Caco-2 (cell line): ENCODE results near the gene LRCH3. TPM values are rescaled to one million over a fixed set of nuclear protein-coding genes. Genes with fewer than 3 reads are reported as not detected.

ENCODE experiments used
- BruUV-seq: library from RNA; stranded (reverse); fragments of 400-500 nt; replicated peaks from 2 replicates; lab custom pipeline; 2021; lab: Mats Ljungman, UMichigan
- CTCF ChIA-PET: fragments of 300-600 bp; sonication (Branson Sonifier 250); formaldehyde crosslinking; loops from one replicate; lab custom pipeline; 2022; ENCODE audit warnings: antibody characterized with exemption; lab: Charles Lee
- POLR2A ChIA-PET: fragments of 300-600 bp; sonication (Branson Sonifier 250); formaldehyde crosslinking; loops from one replicate; lab custom pipeline; 2022; ENCODE audit warnings: antibody characterized with exemption; lab: Charles Lee
- DNase-seq, 2 experiments: peaks; one replicate each; pipeline versions ENCODE4 v3.0.0 to v3.0.0-alpha.2; 2020 to 2022
- H3K27me3 ChIP-seq: replicated peaks from 2 replicates; pipeline ENCODE4 v1.6.0; 2011; ENCODE audit warnings: low read length; ENCODE audit not compliant: control insufficient read depth, insufficient read depth
- H3K36me3 ChIP-seq: 2 replicates; pipeline ENCODE4 v1.5.1; 2011; ENCODE audit warnings: low read length; ENCODE audit not compliant: control insufficient read depth, insufficient read depth
- H3K4me1 ChIP-seq: fragments of 250-450 bp; sonication (Bioruptor Pico); 2 replicates; pipeline ENCODE4 v1.5.1; 2020; ENCODE audit warnings: mild to moderate bottlenecking
- H3K4me3 ChIP-seq: 2 replicates; pipeline ENCODE4 v1.5.1; 2011; ENCODE audit warnings: low read depth, mild to moderate bottlenecking, control low read depth, low read length
- H3K9me3 ChIP-seq: fragments of 250-450 bp; sonication (Bioruptor Pico); 2 replicates; pipeline ENCODE4 v1.5.1; 2020; ENCODE audit warnings: mild to moderate bottlenecking, moderate library complexity
- H3K27ac Mint-ChIP-seq: one replicate; pipeline ENCODE4 v1.8.0; 2022; ENCODE audit warnings: mixed read lengths; ENCODE audit not compliant: unreplicated experiment
- H3K27me3 Mint-ChIP-seq: one replicate; pipeline ENCODE4 v1.8.0; 2022; ENCODE audit warnings: mixed read lengths; ENCODE audit not compliant: insufficient read depth, unreplicated experiment
- H3K36me3 Mint-ChIP-seq: one replicate; pipeline ENCODE4 v1.8.0; 2022; ENCODE audit warnings: mild to moderate bottlenecking, mixed read lengths; ENCODE audit not compliant: insufficient read depth, unreplicated experiment
- H3K4me1 Mint-ChIP-seq: one replicate; pipeline ENCODE4 v1.8.0; 2022; ENCODE audit warnings: low read depth, mixed read lengths; ENCODE audit not compliant: unreplicated experiment
- H3K4me3 Mint-ChIP-seq: one replicate; pipeline ENCODE4 v1.8.0; 2022; ENCODE audit warnings: mild to moderate bottlenecking, moderate library complexity, mixed read lengths; ENCODE audit not compliant: unreplicated experiment
- H3K9me3 Mint-ChIP-seq: one replicate; pipeline ENCODE4 v1.8.0; 2022; ENCODE audit warnings: mixed read lengths; ENCODE audit not compliant: unreplicated experiment
- intact Hi-C: fragments of 100-400 bp; cut with micrococcal nuclease; formaldehyde crosslinking; loops from one replicate; pipeline ENCODE4 v1.10.0; 2022; ENCODE audit not compliant: unreplicated experiment
- total RNA-seq: library from RNA; stranded (reverse); gene quantifications from 2 replicates; pipeline ENCODE4 v1.2.3, GENCODE V29; 2022
- TF ChIP-seq, protein P1 (sequence below), 2 experiments: fragments of 200-600 bp in 1 of 2; IDR thresholded peaks; 1 replicate in 1 of 2; 2 replicates in 1 of 2; pipeline versions ENCODE4 v1.5.1 to v1.8.0; 2011 to 2022; ENCODE audit warnings: antibody characterized with exemption in 1 of 2, control low read depth in 1 of 2, inconsistent platforms in 1 of 2, low read depth in 1 of 2, low read length in 1 of 2, mild to moderate bottlenecking in 1 of 2, moderate library complexity in 1 of 2; ENCODE audit not compliant: insufficient read depth in 1 of 2, severe bottlenecking in 1 of 2, unreplicated experiment in 1 of 2

The LRCH3 gene
- total RNA-seq, 1 experiment from 2014 or later = 38.7 TPM

DNA sequence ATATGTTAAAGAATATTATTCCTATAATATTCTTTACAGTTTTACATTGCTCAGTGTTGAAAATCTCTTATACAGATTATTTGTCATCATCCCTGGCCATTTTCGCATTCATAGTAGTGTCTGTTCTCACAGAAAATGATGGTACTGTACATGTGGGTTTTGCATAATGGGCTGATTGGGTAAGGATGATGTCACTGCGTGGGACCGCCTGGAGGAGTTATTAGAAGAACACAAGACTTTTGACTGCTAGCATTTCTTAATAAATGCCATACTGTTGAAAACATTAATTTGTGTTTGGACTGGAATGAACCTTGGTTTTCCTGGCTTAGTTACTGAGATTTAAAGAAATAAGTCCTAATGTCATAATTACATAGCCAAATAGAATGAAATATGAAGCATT is 20.3 kb downstream of the LRCH3 start:
- intact Hi-C loops = no loop called here
- TF ChIP-seq, protein P1, sequence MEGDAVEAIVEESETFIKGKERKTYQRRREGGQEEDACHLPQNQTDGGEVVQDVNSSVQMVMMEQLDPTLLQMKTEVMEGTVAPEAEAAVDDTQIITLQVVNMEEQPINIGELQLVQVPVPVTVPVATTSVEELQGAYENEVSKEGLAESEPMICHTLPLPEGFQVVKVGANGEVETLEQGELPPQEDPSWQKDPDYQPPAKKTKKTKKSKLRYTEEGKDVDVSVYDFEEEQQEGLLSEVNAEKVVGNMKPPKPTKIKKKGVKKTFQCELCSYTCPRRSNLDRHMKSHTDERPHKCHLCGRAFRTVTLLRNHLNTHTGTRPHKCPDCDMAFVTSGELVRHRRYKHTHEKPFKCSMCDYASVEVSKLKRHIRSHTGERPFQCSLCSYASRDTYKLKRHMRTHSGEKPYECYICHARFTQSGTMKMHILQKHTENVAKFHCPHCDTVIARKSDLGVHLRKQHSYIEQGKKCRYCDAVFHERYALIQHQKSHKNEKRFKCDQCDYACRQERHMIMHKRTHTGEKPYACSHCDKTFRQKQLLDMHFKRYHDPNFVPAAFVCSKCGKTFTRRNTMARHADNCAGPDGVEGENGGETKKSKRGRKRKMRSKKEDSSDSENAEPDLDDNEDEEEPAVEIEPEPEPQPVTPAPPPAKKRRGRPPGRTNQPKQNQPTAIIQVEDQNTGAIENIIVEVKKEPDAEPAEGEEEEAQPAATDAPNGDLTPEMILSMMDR (IDR thresholded peaks at IDR 0.05; ENCODE audit: insufficient read depth in 1 of 2, low read depth in 1 of 2, low read length in 1 of 2, severe bottlenecking in 1 of 2, unreplicated experiment in 1 of 2) = no peak
- Histone ChIP-seq H3K9me3 (no peaks in the 10 kb centered on the region), H3K4me3 (no peak overlapping the region), H3K36me3 (no peaks in the 10 kb centered on the region), H3K27me3 (no peaks in the 10 kb centered on the region), H3K4me1 (no peaks in the 10 kb centered on the region)
- ChIA-PET CTCF (no interaction called here), POLR2A (no interaction called here)
- Mint-ChIP-seq H3K4me3 (no peak overlapping the region), H3K27me3 (no peaks in the 10 kb centered on the region), H3K9me3 (no peaks in the 10 kb centered on the region), H3K36me3 (peaks cover 14% of the 10 kb centered on the region), H3K27ac (no peak overlapping the region), H3K4me1 (peaks cover 6% of the 10 kb centered on the region)
- DNase-seq = no peak
- no TSS peak for BruUV-seq

DNA sequence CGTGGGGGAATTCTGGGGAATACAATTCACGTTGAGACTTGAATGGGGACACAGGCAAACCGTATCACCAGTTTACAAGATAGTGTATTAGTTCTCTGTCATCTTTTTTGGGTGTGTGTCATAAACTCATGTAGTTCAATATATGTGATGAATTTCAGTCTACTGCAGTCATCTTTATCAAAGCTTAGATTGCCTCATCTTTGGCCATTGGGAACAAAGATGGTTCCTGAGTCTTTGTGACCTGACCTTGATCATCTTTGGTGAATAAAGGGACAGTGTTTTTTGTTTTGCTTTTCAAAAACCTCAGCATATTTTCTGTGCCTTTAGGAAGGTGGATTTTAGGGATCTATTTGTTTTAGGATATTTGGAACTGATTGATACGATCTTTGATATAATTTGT is 23.3 kb downstream of the LRCH3 start:
- Mint-ChIP-seq H3K27ac (no peak overlapping the region), H3K9me3 (no peaks in the 10 kb centered on the region), H3K36me3 (peaks cover 12% of the 10 kb centered on the region), H3K4me1 (no peaks in the 10 kb centered on the region), H3K4me3 (no peak overlapping the region), H3K27me3 (no peaks in the 10 kb centered on the region)
- TF ChIP-seq, protein P1 (IDR thresholded peaks at IDR 0.05; ENCODE audit: insufficient read depth in 1 of 2, low read depth in 1 of 2, low read length in 1 of 2, severe bottlenecking in 1 of 2, unreplicated experiment in 1 of 2) = no peak
- POLR2A ChIA-PET = no interaction called here
- Histone ChIP-seq H3K36me3 (no peaks in the 10 kb centered on the region), H3K27me3 (no peaks in the 10 kb centered on the region), H3K9me3 (no peaks in the 10 kb centered on the region), H3K4me1 (no peaks in the 10 kb centered on the region), H3K4me3 (no peak overlapping the region)
- intact Hi-C loops = no loop called here
- no TSS peak for BruUV-seq
- CTCF ChIA-PET = no interaction called here
- no peak for DNase-seq

DNA sequence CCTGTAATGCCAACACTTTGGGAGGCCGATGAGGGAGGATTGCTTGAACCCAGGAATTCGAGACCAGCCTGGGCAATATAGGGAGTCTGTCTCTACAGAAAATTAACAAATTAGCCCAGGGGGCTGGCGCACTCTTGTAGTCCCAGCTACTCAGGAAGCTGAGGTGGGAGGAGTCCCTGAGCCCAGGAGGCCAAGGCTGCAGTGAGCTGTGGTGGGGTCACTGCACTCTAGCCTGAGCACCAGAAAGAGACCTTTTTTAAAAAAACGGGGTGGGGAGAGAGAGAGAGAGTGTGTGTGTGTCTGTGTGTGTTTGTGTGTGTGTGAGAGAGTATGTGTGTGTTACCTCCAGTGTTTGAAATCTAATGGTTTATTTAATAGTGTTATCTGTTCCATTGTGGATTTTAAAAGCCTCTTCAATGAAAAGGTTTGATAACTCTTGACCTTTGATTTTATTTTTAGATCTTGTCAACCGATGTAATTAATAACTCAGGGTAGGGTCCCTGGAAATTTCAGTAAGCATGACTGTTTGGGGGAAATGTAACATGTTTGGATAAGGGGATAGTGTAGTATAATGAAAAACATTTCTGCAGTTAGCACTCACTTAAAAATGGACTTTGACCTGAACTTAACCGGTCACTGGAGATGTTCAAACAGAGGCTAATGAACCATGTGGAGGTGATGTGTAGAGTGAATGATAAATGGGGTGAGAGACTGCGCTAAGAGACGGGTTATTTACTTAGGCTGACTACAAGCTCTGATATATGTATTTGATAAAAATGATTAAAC is 29.7 kb downstream of the LRCH3 start:
- Histone ChIP-seq H3K4me3 (no peak overlapping the region), H3K4me1 (peaks cover 26% of the 10 kb centered on the region), H3K27me3 (no peaks in the 10 kb centered on the region), H3K36me3 (no peaks in the 10 kb centered on the region), H3K9me3 (no peaks in the 10 kb centered on the region)
- Mint-ChIP-seq H3K27me3 (no peaks in the 10 kb centered on the region), H3K27ac (peak overlapping the region; percentile 70), H3K9me3 (no peaks in the 10 kb centered on the region), H3K4me3 (peak overlapping the region; percentile 41), H3K4me1 (peaks cover 15% of the 10 kb centered on the region), H3K36me3 (peaks cover 38% of the 10 kb centered on the region)
- TF ChIP-seq, protein P1 (IDR thresholded peaks at IDR 0.05; ENCODE audit: insufficient read depth in 1 of 2, low read depth in 1 of 2, low read length in 1 of 2, severe bottlenecking in 1 of 2, unreplicated experiment in 1 of 2) = no peak
- intact Hi-C loops = no loop called here
- POLR2A ChIA-PET = no interaction called here
- BruUV-seq = no TSS peak
- DNase-seq = peak; percentile 57 to 62
- CTCF ChIA-PET = interaction anchor here (0.5 to 1.2 kb wide), 3 partner anchors 11 to 71 kb away, joined by 3 to 8 read pairs (median 3); no protein-coding TSS in a partner anchor
